Ishikawa (cell line): ENCODE data around the gene KRTAP10-11.

Source experiments
- CEBPB ChIP-seq: IDR thresholded peaks from 2 replicates; pipeline ENCODE4 v1.6.1; 2012
- CREB1 ChIP-seq: IDR thresholded peaks from 2 replicates; pipeline ENCODE4 v1.6.1; 2012; ENCODE audit warnings: low read depth
- EGR1 ChIP-seq: IDR thresholded peaks from 2 replicates; pipeline ENCODE4 v1.6.1; 2012
- EP300 ChIP-seq: IDR thresholded peaks from 2 replicates; pipeline ENCODE4 v1.6.1; 2012; ENCODE audit warnings: borderline replicate concordance
- FOXM1 ChIP-seq: IDR thresholded peaks from 2 replicates; pipeline ENCODE4 v1.6.1; 2012; ENCODE audit warnings: low read depth, borderline replicate concordance
- MAX ChIP-seq: IDR thresholded peaks from 2 replicates; pipeline ENCODE4 v1.6.1; 2012
- NFIC ChIP-seq: IDR thresholded peaks from 2 replicates; pipeline ENCODE4 v1.6.1; 2012
- RAD21 ChIP-seq: IDR thresholded peaks from 2 replicates; pipeline ENCODE4 v1.6.1; 2012; ENCODE audit warnings: low read depth
- REST ChIP-seq: IDR thresholded peaks from 2 replicates; pipeline ENCODE4 v1.6.1; 2012; ENCODE audit warnings: low read depth, mild to moderate bottlenecking
- TAF1 ChIP-seq: IDR thresholded peaks from 2 replicates; pipeline ENCODE4 v1.6.1; 2012; ENCODE audit warnings: low read depth, mild to moderate bottlenecking
- TCF12 ChIP-seq: IDR thresholded peaks from 2 replicates; pipeline ENCODE4 v1.6.1; 2012; ENCODE audit warnings: low read depth
- TEAD4 ChIP-seq: IDR thresholded peaks from 2 replicates; pipeline ENCODE4 v1.6.1; 2012
- USF1 ChIP-seq: IDR thresholded peaks from 2 replicates; pipeline ENCODE4 v1.6.1; 2012
- YY1 ChIP-seq: IDR thresholded peaks from 2 replicates; pipeline ENCODE4 v1.6.1; 2012; ENCODE audit warnings: low read depth
- ZBTB7A ChIP-seq: IDR thresholded peaks from 2 replicates; pipeline ENCODE4 v1.6.1; 2012; ENCODE audit warnings: low read depth

The KRTAP10-11 gene

GRCh38 chr21:44615466-44615865 lies 30.7 kb upstream of the KRTAP10-11 start:
- TF ChIP-seq EP300: no peak

GRCh38 chr21:44615911-44616590 lies 30.2 kb upstream of the KRTAP10-11 start:
- TF ChIP-seq TCF12 (no peak), YY1 (no peak), FOXM1 (no peak), CEBPB (no peak), MAX (no peak), ZBTB7A (no peak), CREB1 (no peak), TAF1 (no peak), USF1 (no peak), EP300 (no peak), RAD21 (no peak), REST (no peak), EGR1 (no peak), NFIC (no peak), TEAD4 (no peak)

GRCh38 chr21:44616591-44616926 lies 29.7 kb upstream of the KRTAP10-11 start:
- TF ChIP-seq YY1: no peak
- TF ChIP-seq EGR1: no peak
- TF ChIP-seq EP300: no peak
- TF ChIP-seq REST: no peak
- no peak for TF ChIP-seq TEAD4
- TF ChIP-seq USF1: no peak
- no peak for TF ChIP-seq ZBTB7A
- no peak for TF ChIP-seq NFIC
- TF ChIP-seq CEBPB: no peak
- no peak for TF ChIP-seq TCF12
- no peak for TF ChIP-seq RAD21
- TF ChIP-seq FOXM1: no peak
- TF ChIP-seq TAF1: no peak
- TF ChIP-seq CREB1: no peak
- no peak for TF ChIP-seq MAX

- TF ChIP-seq RAD21 (no peak), TCF12 (no peak), MAX (no peak), REST (no peak), YY1 (no peak), TAF1 (no peak), CREB1 (no peak), NFIC (no peak), TEAD4 (no peak), EGR1 (no peak), CEBPB (no peak), ZBTB7A (no peak), EP300 (no peak), USF1 (no peak), FOXM1 (no peak)
These were observed 29.1 kb upstream of the KRTAP10-11 start for GRCh38 chr21:44617071-44617501.
